K562 (cell line): ENCODE results near the gene VPS26A. TPM values are rescaled to one million over a fixed set of nuclear protein-coding genes. Genes with fewer than 3 reads are reported as not detected.

Source experiments
- BACH1 ChIP-seq: fragments of 200-800 bp; sonication (Bioruptor generic); IDR thresholded peaks from 2 replicates; pipeline ENCODE4 v1.6.1; 2016; ENCODE audit warnings: missing genetic modification characterization, missing compliant biosample characterization
- CTCFL ChIP-seq: IDR thresholded peaks from 2 replicates; pipeline ENCODE4 v1.6.1; 2011; ENCODE audit warnings: borderline replicate concordance, low read depth, mild to moderate bottlenecking, moderate library complexity, low read length; ENCODE audit not compliant: insufficient read depth, poor library complexity, severe bottlenecking
- CXXC5 ChIP-seq: fragments of 250-450 bp; sonication (Bioruptor Pico); IDR thresholded peaks from 2 replicates; pipeline ENCODE4 v1.8.0; 2022; ENCODE audit warnings: inconsistent platforms, mild to moderate bottlenecking, moderate library complexity
- DPF2 ChIP-seq: fragments of 450-650 bp; IDR thresholded peaks from 2 replicates; pipeline ENCODE4 v1.6.1; 2016
- HNRNPLL ChIP-seq: fragments of 200-400 bp; formaldehyde crosslinking; IDR thresholded peaks from 2 replicates; pipeline ENCODE4 v1.6.1; 2017; ENCODE audit warnings: low read length, low read depth, mild to moderate bottlenecking; ENCODE audit not compliant: poor library complexity, severe bottlenecking
- KDM2B ChIP-seq: fragments of 250-450 bp; sonication (Bioruptor Pico); IDR thresholded peaks from 2 replicates; pipeline ENCODE4 v1.8.0; 2021; ENCODE audit warnings: mild to moderate bottlenecking, moderate library complexity
- MBD2 ChIP-seq: sonication (generic); IDR thresholded peaks from 2 replicates; pipeline ENCODE4 v1.6.1; 2016; ENCODE audit warnings: low read depth, borderline replicate concordance
- MTA3 ChIP-seq: fragments of 450-650 bp; formaldehyde crosslinking; IDR thresholded peaks from 2 replicates; pipeline ENCODE4 v1.6.1; 2017; ENCODE audit warnings: mild to moderate bottlenecking, borderline replicate concordance
- NRF1 ChIP-seq, 2 experiments: fragments of 450-650 bp; IDR thresholded peaks in 1 of 2; conservative IDR thresholded peaks in 1 of 2; 2 replicates each; pipeline ENCODE4 v1.6.1; 2014; ENCODE audit warnings: mild to moderate bottlenecking in 2 of 2
- WHSC1 ChIP-seq: IDR thresholded peaks from one replicate; pipeline ENCODE4 v1.6.1; 2012; ENCODE audit warnings: low read length, control low read depth, inconsistent platforms
- ZKSCAN1 ChIP-seq: fragments of 150-350 bp; IDR thresholded peaks from 2 replicates; pipeline ENCODE4 v1.6.1; 2016; ENCODE audit warnings: low read depth, low read length
- ZNF232 ChIP-seq: sonication (generic); formaldehyde crosslinking; IDR thresholded peaks from 2 replicates; pipeline ENCODE4 v1.8.0; 2022; ENCODE audit warnings: mild to moderate bottlenecking, missing genetic modification reagents
- ZNF407 ChIP-seq: fragments of 450-650 bp; IDR thresholded peaks from 2 replicates; pipeline ENCODE4 v1.6.1; 2016; ENCODE audit warnings: low read depth
- ZNF764 ChIP-seq: fragments of 250-450 bp; sonication (Bioruptor Pico); IDR thresholded peaks from 2 replicates; pipeline ENCODE4 v1.4.0; 2020; ENCODE audit warnings: low read depth, mild to moderate bottlenecking, moderate library complexity
- ZNF780A ChIP-seq: fragments of 250-450 bp; sonication (Bioruptor Pico); IDR thresholded peaks from 2 replicates; pipeline ENCODE4 v1.5.0; 2021; ENCODE audit warnings: mild to moderate bottlenecking
- polyA plus RNA-seq, 8 experiments: library from polyadenylated mRNA; depleted of rRNA in 4 of 8; stranded (reverse) in 5 of 8; unstranded in 3 of 8; fragments of >200 nt; fragmentation: Nextera tagmentation in 2 of 8; fragmentation: Illumina TruSeq in 1 of 8; extraction: Ambion mirVana in 2 of 8; extraction: Trizol in 1 of 8; gene quantifications; 2 replicates each; pipeline versions ENCODE4 v1.2.1 to v1.2.3, GENCODE V29; 2011 to 2014; ENCODE audit warnings: inconsistent platforms in 1 of 8, missing spikeins in 1 of 8
- total RNA-seq, 7 experiments: library from RNA; depleted of rRNA in 6 of 7; stranded (reverse); fragments of >200 nt in 6 of 7; fragmentation: Illumina TruSeq in 2 of 7; extraction: Trizol in 2 of 7; gene quantifications; 2 replicates each; pipeline versions ENCODE4 v1.2.1 to v1.2.3, GENCODE V29; 2011 to 2021; ENCODE audit warnings: low replicate concordance in 1 of 7
- TF ChIP-seq, protein P1 (sequence below): fragments of 200-800 bp; sonication (Bioruptor generic); IDR thresholded peaks from 2 replicates; pipeline ENCODE4 v1.6.1; 2017; ENCODE audit warnings: missing genetic modification characterization, missing compliant biosample characterization

VPS26A gene
- total and polyA plus RNA-seq, 9 of the 15 experiments (the other 6 are each of a cell fraction or from before 2014, with no cell fraction given) = 47.1 to 137 (median 69.3) TPM

- TF ChIP-seq, protein P1, sequence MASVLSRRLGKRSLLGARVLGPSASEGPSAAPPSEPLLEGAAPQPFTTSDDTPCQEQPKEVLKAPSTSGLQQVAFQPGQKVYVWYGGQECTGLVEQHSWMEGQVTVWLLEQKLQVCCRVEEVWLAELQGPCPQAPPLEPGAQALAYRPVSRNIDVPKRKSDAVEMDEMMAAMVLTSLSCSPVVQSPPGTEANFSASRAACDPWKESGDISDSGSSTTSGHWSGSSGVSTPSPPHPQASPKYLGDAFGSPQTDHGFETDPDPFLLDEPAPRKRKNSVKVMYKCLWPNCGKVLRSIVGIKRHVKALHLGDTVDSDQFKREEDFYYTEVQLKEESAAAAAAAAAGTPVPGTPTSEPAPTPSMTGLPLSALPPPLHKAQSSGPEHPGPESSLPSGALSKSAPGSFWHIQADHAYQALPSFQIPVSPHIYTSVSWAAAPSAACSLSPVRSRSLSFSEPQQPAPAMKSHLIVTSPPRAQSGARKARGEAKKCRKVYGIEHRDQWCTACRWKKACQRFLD = no peak
- TF ChIP-seq MTA3 (no peak), BACH1 (peak; percentile 43; the same call in 1 of the 2 replicates), ZNF764 (CRISPR knock-in tag) (no peak), ZNF232 (CRISPR knock-in tag) (no peak), ZNF407 (no peak), KDM2B (CRISPR knock-in tag) (no peak), HNRNPLL (no peak), ZNF780A (CRISPR knock-in tag) (no peak), NRF1 (conservative IDR thresholded peaks at IDR 0.05 in 1 of 2, IDR thresholded peaks at IDR 0.05 in 1 of 2) (no peak), DPF2 (peak; percentile 27; the same call in 1 of the 2 replicates), WHSC1 (no peak), ZKSCAN1 (no peak), CTCFL (no peak), MBD2 (no peak), CXXC5 (peak; percentile 39)
These were observed 91.6 kb downstream of the VPS26A start (continued) for GRCh38 chr10:69215405-69216171.
